SIG-M5 (cell line): ENCODE results near the gene OR4F15.

Experiments
- DNase-seq: peaks from one replicate; lab custom pipeline; 2025; lab: John Stamatoyannopoulos, UW

OR4F15 gene

GRCh38 chr15:101804375-101804774 lies 7.6 kb upstream of the OR4F15 start:
- DNase-seq = no peak

- DNase-seq = no peak
Observed at GRCh38 chr15:101804941-101805340, 7.1 kb upstream of the OR4F15 start.

- DNase-seq = no peak
Observed at GRCh38 chr15:101805605-101806345, 6.2 kb upstream of the OR4F15 start.

GRCh38 chr15:101807345-101807945 lies 4.6 kb upstream of the OR4F15 start:
- DNase-seq = no peak

GRCh38 chr15:101808201-101808600 lies 3.8 kb upstream of the OR4F15 start:
- DNase-seq = no peak

GRCh38 chr15:101810456-101810855 lies 1.5 kb upstream of the OR4F15 start:
- DNase-seq = no peak

GRCh38 chr15:101810876-101811275 lies 1.1 kb upstream of the OR4F15 start:
- no peak for DNase-seq

GRCh38 chr15:101813803-101814534 lies 2.0 kb downstream of the OR4F15 start:
- no peak for DNase-seq

- no peak for DNase-seq
Observed at GRCh38 chr15:101820781-101821180, 8.8 kb downstream of the OR4F15 start.

- DNase-seq = no peak
Observed at GRCh38 chr15:101827257-101827656, 15.3 kb downstream of the OR4F15 start.

- DNase-seq = no peak
Observed at GRCh38 chr15:101828774-101829173, 16.8 kb downstream of the OR4F15 start.

GRCh38 chr15:101841656-101842055 lies 29.7 kb downstream of the OR4F15 start:
- no peak for DNase-seq

- DNase-seq = no peak
Observed at GRCh38 chr15:101844916-101845315, 32.9 kb downstream of the OR4F15 start.

GRCh38 chr15:101852356-101852755 lies 40.4 kb downstream of the OR4F15 start:
- DNase-seq = no peak
